Chondrocyte (in vitro differentiated cells): ENCODE results near the gene KRTAP4-4. TPM values are rescaled to one million over a fixed set of nuclear protein-coding genes. Genes with fewer than 3 reads are reported as not detected.

ENCODE experiments used
- DNase-seq: peaks from one replicate; pipeline ENCODE4 v3.0.0; 2021; ENCODE audit warnings: mixed read lengths, low spot score
- H3K27ac Mint-ChIP-seq: one replicate; pipeline ENCODE4 v1.8.0; 2021; ENCODE audit warnings: mild to moderate bottlenecking, moderate library complexity, mixed read lengths; ENCODE audit not compliant: unreplicated experiment
- H3K27me3 Mint-ChIP-seq: 2 replicates; pipeline ENCODE4 v1.8.0; 2021; ENCODE audit warnings: low read depth, mixed read lengths
- H3K36me3 Mint-ChIP-seq: 2 replicates; pipeline ENCODE4 v1.8.0; 2021; ENCODE audit warnings: low read depth, mixed read lengths
- H3K4me1 Mint-ChIP-seq: 2 replicates; pipeline ENCODE4 v1.8.0; 2021; ENCODE audit warnings: low read depth, mild to moderate bottlenecking, mixed read lengths
- H3K4me3 Mint-ChIP-seq: one replicate; pipeline ENCODE4 v1.8.0; 2021; ENCODE audit warnings: mild to moderate bottlenecking, moderate library complexity, mixed read lengths; ENCODE audit not compliant: unreplicated experiment
- H3K9me3 Mint-ChIP-seq: 2 replicates; pipeline ENCODE4 v1.8.0; 2021; ENCODE audit warnings: low read depth, mixed read lengths
- total RNA-seq: library from RNA; stranded (reverse); gene quantifications from 3 replicates; pipeline ENCODE4 v1.2.1, GENCODE V29; 2021
- TF ChIP-seq, protein P1 (sequence below): fragments of 200-600 bp; sonication (generic); IDR thresholded peaks from 2 replicates; pipeline ENCODE4 v1.5.0; 2021; ENCODE audit warnings: antibody characterized with exemption, mild to moderate bottlenecking, moderate library complexity

KRTAP4-4 gene
- total RNA-seq, 1 donor from 2014 or later, result not detected

DNA sequence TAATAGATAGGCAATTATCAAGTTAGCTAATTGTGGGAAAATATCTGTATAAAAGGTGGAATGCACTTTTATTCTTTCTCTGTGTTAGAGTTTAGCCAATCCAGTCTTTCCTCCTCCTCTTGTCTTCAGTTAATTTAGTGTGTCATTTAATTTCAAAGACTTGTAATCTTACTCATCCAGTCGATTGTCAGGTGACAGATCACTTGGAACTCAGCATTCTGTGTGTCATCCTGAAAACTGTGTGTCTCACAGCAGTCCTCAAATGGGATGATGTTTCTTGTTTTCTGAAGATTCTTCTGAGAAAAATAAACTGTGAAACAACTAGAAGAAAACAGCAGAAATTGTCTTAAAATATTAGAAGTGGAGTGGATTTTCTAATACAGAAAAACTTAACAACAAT, 24.5 kb upstream of the KRTAP4-4 start:
- Mint-ChIP-seq H3K4me3 (no peak overlapping the region), H3K27ac (no peak overlapping the region), H3K27me3 (peaks cover 18% of the 10 kb centered on the region), H3K9me3 (no peaks in the 10 kb centered on the region), H3K4me1 (no peaks in the 10 kb centered on the region), H3K36me3 (peaks cover 1% of the 10 kb centered on the region)
- DNase-seq, result no peak
- TF ChIP-seq, protein P1, sequence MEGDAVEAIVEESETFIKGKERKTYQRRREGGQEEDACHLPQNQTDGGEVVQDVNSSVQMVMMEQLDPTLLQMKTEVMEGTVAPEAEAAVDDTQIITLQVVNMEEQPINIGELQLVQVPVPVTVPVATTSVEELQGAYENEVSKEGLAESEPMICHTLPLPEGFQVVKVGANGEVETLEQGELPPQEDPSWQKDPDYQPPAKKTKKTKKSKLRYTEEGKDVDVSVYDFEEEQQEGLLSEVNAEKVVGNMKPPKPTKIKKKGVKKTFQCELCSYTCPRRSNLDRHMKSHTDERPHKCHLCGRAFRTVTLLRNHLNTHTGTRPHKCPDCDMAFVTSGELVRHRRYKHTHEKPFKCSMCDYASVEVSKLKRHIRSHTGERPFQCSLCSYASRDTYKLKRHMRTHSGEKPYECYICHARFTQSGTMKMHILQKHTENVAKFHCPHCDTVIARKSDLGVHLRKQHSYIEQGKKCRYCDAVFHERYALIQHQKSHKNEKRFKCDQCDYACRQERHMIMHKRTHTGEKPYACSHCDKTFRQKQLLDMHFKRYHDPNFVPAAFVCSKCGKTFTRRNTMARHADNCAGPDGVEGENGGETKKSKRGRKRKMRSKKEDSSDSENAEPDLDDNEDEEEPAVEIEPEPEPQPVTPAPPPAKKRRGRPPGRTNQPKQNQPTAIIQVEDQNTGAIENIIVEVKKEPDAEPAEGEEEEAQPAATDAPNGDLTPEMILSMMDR, result no peak

DNA sequence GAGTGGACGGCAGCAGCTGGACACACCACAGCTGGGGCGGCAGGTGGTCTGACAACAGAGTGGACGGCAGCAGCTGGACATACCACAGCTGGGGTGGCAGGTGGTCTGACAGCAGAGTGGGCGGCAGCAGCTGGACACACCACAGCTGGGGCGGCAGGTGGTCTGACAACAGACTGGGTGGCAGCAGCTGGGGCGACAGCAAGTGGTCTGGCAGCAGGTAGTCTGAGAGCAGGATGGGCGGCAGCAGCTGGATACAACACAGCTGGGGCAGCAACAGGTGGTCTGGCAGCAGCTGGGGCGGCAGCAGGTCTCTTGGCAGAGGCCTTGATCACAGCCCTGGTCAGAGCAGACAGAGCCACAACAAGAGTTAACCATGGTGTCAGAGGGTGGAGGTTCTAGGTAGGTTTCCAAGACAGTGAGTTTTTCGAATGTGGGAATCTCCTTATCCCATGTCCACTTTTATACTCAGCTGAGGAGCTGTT, 24.0 kb upstream of the KRTAP4-4 start, which contains the start of gene KRTAP4-1:
TSS of gene KRTAP4-1 (minus strand) at position 432 of the 482 bp plus-strand sequence. CDS start at position 375, 57 bp downstream.
- Mint-ChIP-seq H3K9me3 (no peaks in the 10 kb centered on the region), H3K36me3 (peaks cover 1% of the 10 kb centered on the region), H3K4me3 (no peak within 1 kb of the TSS), H3K4me1 (no peaks in the 10 kb centered on the region), H3K27me3 (peaks cover 18% of the 10 kb centered on the region), H3K27ac (no peak within 1 kb of the TSS)
- TF ChIP-seq, protein P1, result no peak
- no peak for DNase-seq

GRCh38 chr17:41178843-41179616, 18.5 kb upstream of the KRTAP4-4 start:
- no peaks in the 10 kb centered on the region for H3K36me3 Mint-ChIP-seq
- no peaks in the 10 kb centered on the region for H3K9me3 Mint-ChIP-seq
- no peak overlapping the region for H3K4me3 Mint-ChIP-seq
- no peaks in the 10 kb centered on the region for H3K4me1 Mint-ChIP-seq
- H3K27ac Mint-ChIP-seq, result no peak overlapping the region
- DNase-seq, result no peak
- TF ChIP-seq, protein P1, result no peak
- peaks cover 4% of the 10 kb centered on the region for H3K27me3 Mint-ChIP-seq

- no peak for DNase-seq
- Mint-ChIP-seq H3K36me3 (no peaks in the 10 kb centered on the region), H3K4me3 (no peak overlapping the region), H3K4me1 (no peaks in the 10 kb centered on the region), H3K27me3 (peaks cover 3% of the 10 kb centered on the region), H3K27ac (no peak overlapping the region), H3K9me3 (no peaks in the 10 kb centered on the region)
- TF ChIP-seq, protein P1, result no peak
These were observed 17.8 kb upstream of the KRTAP4-4 start for GRCh38 chr17:41178341-41178740.

DNA sequence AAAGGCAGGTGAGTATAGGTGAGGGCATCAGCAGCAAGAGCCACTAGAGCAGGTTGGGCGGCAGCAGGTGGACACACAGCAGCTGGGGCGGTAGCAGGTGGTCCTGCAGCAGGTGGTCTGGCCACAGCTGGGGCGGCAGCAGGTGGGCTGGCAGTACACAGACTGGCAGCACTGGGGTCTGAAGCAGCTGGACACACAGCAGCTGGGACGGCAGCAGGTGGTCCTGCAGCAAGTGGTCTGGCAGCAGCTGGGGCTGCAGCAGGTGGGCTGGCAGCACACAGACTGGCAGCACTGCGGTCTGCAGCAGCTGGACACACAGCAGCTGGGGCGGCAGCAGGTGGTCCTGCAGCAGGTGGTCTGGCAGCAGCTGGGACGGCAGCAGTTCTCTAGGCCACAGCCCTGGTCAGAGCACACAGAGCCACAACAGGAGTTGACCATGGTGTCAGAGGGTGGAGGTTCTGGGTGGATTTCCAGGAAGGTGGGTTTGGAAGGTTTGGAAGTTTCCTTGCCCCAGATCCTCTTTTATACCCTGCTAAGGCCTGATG, 17.3 kb upstream of the KRTAP4-4 start, which contains the start of gene KRTAP4-2:
TSS of gene KRTAP4-2 (minus strand) at position 495 of the 545 bp plus-strand sequence. CDS start at position 438, 57 bp downstream.
- Mint-ChIP-seq H3K36me3 (no peaks in the 10 kb centered on the region), H3K4me3 (no peak within 1 kb of the TSS), H3K27ac (no peak within 1 kb of the TSS), H3K9me3 (no peaks in the 10 kb centered on the region), H3K27me3 (peaks cover 3% of the 10 kb centered on the region), H3K4me1 (no peaks in the 10 kb centered on the region)
- TF ChIP-seq, protein P1, result no peak
- no peak for DNase-seq
